ENCODE measurements around the gene SNRNP40. TPM values are rescaled to one million over a fixed set of nuclear protein-coding genes. Genes with fewer than 3 reads are reported as not detected.

SNRNP40 gene
- total RNA-seq, 1 donor from 2014 or later: 118 TPM

GRCh38 chr1:31218705-31219104, 77.9 kb downstream of the SNRNP40 start:
- no peaks in the 10 kb centered on the region for H3K4me1 Mint-ChIP-seq (ENCODE audit: low read depth)
- H3K36me3 Mint-ChIP-seq (ENCODE audit: low read depth): no peaks in the 10 kb centered on the region
- H3K27ac Mint-ChIP-seq: no peak overlapping the region
- H3K9me3 Mint-ChIP-seq: no peaks in the 10 kb centered on the region
- intact Hi-C loops (cut with micrococcal nuclease): no loop called here
- no peak overlapping the region for H3K4me3 Mint-ChIP-seq
- DNase-seq (ENCODE audit: low spot score): no peak
- H3K27me3 Mint-ChIP-seq (ENCODE audit: insufficient read depth): peaks cover 2% of the 10 kb centered on the region

- H3K36me3 Mint-ChIP-seq (ENCODE audit: low read depth): no peaks in the 10 kb centered on the region
- no peak overlapping the region for H3K27ac Mint-ChIP-seq
- intact Hi-C loops (cut with micrococcal nuclease): no loop called here
- H3K4me3 Mint-ChIP-seq: no peak overlapping the region
- H3K9me3 Mint-ChIP-seq: peaks cover 3% of the 10 kb centered on the region
- peaks cover 2% of the 10 kb centered on the region for H3K27me3 Mint-ChIP-seq (ENCODE audit: insufficient read depth)
- no peaks in the 10 kb centered on the region for H3K4me1 Mint-ChIP-seq (ENCODE audit: low read depth)
- DNase-seq (ENCODE audit: low spot score): no peak
Observed at GRCh38 chr1:31216016-31216415, 80.6 kb downstream of the SNRNP40 start.

GRCh38 chr1:31215065-31215570, 81.5 kb downstream of the SNRNP40 start:
- no peak overlapping the region for H3K27ac Mint-ChIP-seq
- no peak for DNase-seq (ENCODE audit: low spot score)
- H3K4me3 Mint-ChIP-seq: no peak overlapping the region
- H3K9me3 Mint-ChIP-seq: peaks cover 8% of the 10 kb centered on the region
- H3K4me1 Mint-ChIP-seq (ENCODE audit: low read depth): no peaks in the 10 kb centered on the region
- H3K36me3 Mint-ChIP-seq (ENCODE audit: low read depth): no peaks in the 10 kb centered on the region
- peaks cover 2% of the 10 kb centered on the region for H3K27me3 Mint-ChIP-seq (ENCODE audit: insufficient read depth)
- intact Hi-C loops (cut with micrococcal nuclease): no loop called here

DNA sequence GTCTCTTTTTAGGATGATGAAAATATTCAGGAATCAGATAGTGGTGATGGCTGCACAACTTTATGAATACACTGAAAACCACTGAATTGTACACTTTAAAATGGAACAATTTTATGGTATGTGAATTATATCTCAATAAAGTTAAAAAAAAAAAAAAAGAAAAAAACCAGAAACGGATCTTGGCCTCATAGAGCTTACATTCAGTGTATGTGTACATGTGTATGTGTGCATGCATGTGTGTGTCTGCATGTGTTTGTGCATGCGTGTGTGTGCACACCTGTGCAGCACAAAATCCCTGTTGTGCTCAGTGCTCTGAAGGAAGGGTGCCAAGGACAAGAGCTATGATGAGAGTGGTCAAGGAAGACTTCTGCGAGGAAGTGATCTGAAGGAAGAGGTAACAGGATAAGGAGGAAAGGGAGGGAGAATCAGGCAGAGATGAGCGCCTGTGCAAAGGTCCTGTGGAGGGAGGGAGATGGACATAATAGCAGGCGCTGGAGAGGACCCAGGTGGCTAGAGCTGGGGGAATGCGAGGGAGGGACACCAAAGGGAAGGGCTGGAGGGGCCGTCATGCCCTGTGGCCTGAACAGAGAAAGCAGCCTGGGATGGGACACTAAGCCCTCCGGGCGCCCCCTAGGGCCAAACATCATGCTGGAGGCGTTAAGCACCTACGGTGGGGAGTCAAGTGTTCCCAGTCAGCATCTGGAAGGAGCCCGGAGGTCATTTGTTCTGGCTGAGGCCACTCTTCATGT, 82.1 kb downstream of the SNRNP40 start:
- no peaks in the 10 kb centered on the region for H3K4me1 Mint-ChIP-seq (ENCODE audit: low read depth)
- no peak overlapping the region for H3K4me3 Mint-ChIP-seq
- H3K36me3 Mint-ChIP-seq (ENCODE audit: low read depth): no peaks in the 10 kb centered on the region
- intact Hi-C loops (cut with micrococcal nuclease): no loop called here
- H3K9me3 Mint-ChIP-seq: peaks cover 8% of the 10 kb centered on the region
- DNase-seq (ENCODE audit: low spot score): no peak
- H3K27me3 Mint-ChIP-seq (ENCODE audit: insufficient read depth): peaks cover 2% of the 10 kb centered on the region
- no peak overlapping the region for H3K27ac Mint-ChIP-seq

Other genes with a start within 250 kb of the SNRNP40 start
- gene PUM1, start 231.1 kb downstream of the SNRNP40 start, total RNA-seq: 130 and 132 TPM in 2 replicates
- gene NKAIN1, start 56.9 kb downstream of the SNRNP40 start, total RNA-seq: not detected in 2 replicates
- 24.1 and 24.7 TPM in 2 replicates for gene ZCCHC17, start 244 bp upstream of the SNRNP40 start, total RNA-seq
- not detected in 2 replicates for gene FABP3, start 76.3 kb upstream of the SNRNP40 start, total RNA-seq
- gene SERINC2, start 116.4 kb upstream of the SNRNP40 start, total RNA-seq: not detected in 2 replicates